SK-N-SH (cell line): Measurements from ENCODE around the gene ABHD4. TPM values are rescaled to one million over a fixed set of nuclear protein-coding genes. Genes with fewer than 3 reads are reported as not detected.

Source experiments
- CTCF ChIA-PET: fragments of 300-600, 350-600 bp; formaldehyde crosslinking; extraction: SDS; loops from one replicate; lab custom pipeline; 2021; lab: Yijun Ruan, JAX
- POLR2A ChIA-PET: fragments of 350-600 bp; sonication (Branson Sonifier 250); formaldehyde crosslinking; extraction: SDS; loops from one replicate; lab custom pipeline; 2020; ENCODE audit warnings: antibody characterized with exemption, inconsistent platforms; lab: Yijun Ruan, JAX
- DNase-seq: peaks from one replicate; pipeline ENCODE4 v3.0.0; 2012
- H2AFZ ChIP-seq: fragments of 200-600 bp; sonication (generic); 2 replicates; pipeline ENCODE4 v1.8.1; 2016; ENCODE audit warnings: antibody characterized with exemption, mild to moderate bottlenecking, low read depth
- H3F3A ChIP-seq: fragments of 200-600 bp; sonication (generic); replicated peaks from 2 replicates; pipeline ENCODE3; 2016; ENCODE audit warnings: antibody characterized with exemption, mild to moderate bottlenecking; ENCODE audit not compliant: insufficient read depth
- H3K27ac ChIP-seq, 2 experiments: fragments of 200-500 bp in 1 of 2; fragments of 200-600 bp in 1 of 2; sonication (Bioruptor generic) in 1 of 2; sonication (generic), shearing (Covaris generic) in 1 of 2; 2 replicates each; pipeline versions ENCODE4 v1.5.1 to v1.6.1; 2014 to 2016; ENCODE audit warnings: low read depth in 2 of 2, inconsistent platforms in 1 of 2, low read length in 1 of 2, mild to moderate bottlenecking in 1 of 2, mixed read lengths in 1 of 2
- H3K27me3 ChIP-seq: fragments of 200-600 bp; sonication (generic), shearing (Covaris generic); 2 replicates; pipeline ENCODE4 v1.6.1; 2016; ENCODE audit warnings: mixed run types; ENCODE audit not compliant: insufficient read depth
- H3K36me3 ChIP-seq, 2 experiments: fragments of 200-500 bp in 1 of 2; fragments of 200-600 bp in 1 of 2; sonication (Bioruptor generic) in 1 of 2; sonication (generic) in 1 of 2; replicated peaks in 1 of 2; 2 replicates each; pipeline versions ENCODE3 to v1.5.1; 2014 to 2016; ENCODE audit warnings: low read length in 1 of 2, mild to moderate bottlenecking in 1 of 2; ENCODE audit not compliant: insufficient read depth in 2 of 2, control insufficient read depth in 1 of 2
- H3K4me1 ChIP-seq, 2 experiments: fragments of 200-500 bp in 1 of 2; fragments of 200-600 bp in 1 of 2; sonication (Bioruptor generic) in 1 of 2; sonication (generic), shearing (Covaris generic) in 1 of 2; 2 replicates each; pipeline versions ENCODE4 v1.5.1 to v1.6.1; 2014 to 2016; ENCODE audit warnings: low read depth in 1 of 2, low read length in 1 of 2, mixed run types in 1 of 2; ENCODE audit not compliant: insufficient read depth in 2 of 2, control insufficient read depth in 1 of 2
- H3K4me2 ChIP-seq: fragments of 200-600 bp; sonication (generic), shearing (Covaris generic); 2 replicates; pipeline ENCODE4 v1.6.1; 2017; ENCODE audit warnings: mixed run types
- H3K4me3 ChIP-seq, 2 experiments: fragments of 200-500 bp in 1 of 2; fragments of 200-600 bp in 1 of 2; sonication (Bioruptor generic) in 1 of 2; sonication (generic), shearing (Covaris generic) in 1 of 2; 2 replicates each; pipeline versions ENCODE4 v1.5.1 to v1.8.1; 2014 to 2016; ENCODE audit warnings: low read depth in 2 of 2, inconsistent platforms in 1 of 2, low read length in 1 of 2, mild to moderate bottlenecking in 1 of 2, mixed read lengths in 1 of 2, moderate library complexity in 1 of 2
- H3K79me2 ChIP-seq: fragments of 200-600 bp; sonication (generic); 2 replicates; pipeline ENCODE4 v1.8.1; 2017; ENCODE audit warnings: mild to moderate bottlenecking; ENCODE audit not compliant: insufficient read depth
- H3K9ac ChIP-seq: fragments of 200-600 bp; sonication (generic); 2 replicates; pipeline ENCODE4 v1.6.1; 2017; ENCODE audit warnings: mixed run types
- H3K9me2 ChIP-seq: fragments of 200-600 bp; sonication (generic); 2 replicates; pipeline ENCODE4 v1.6.1; 2017; ENCODE audit warnings: mixed run types
- H3K9me3 ChIP-seq: fragments of 200-600 bp; sonication (generic); 2 replicates; pipeline ENCODE4 v1.6.1; 2017; ENCODE audit warnings: mixed run types, mild to moderate bottlenecking, moderate library complexity
- H4K20me1 ChIP-seq: fragments of 200-600 bp; sonication (generic); 2 replicates; pipeline ENCODE4 v1.6.1; 2017; ENCODE audit warnings: mild to moderate bottlenecking, mixed run types; ENCODE audit not compliant: insufficient read depth
- ELF1 ChIP-seq: IDR thresholded peaks from 2 replicates; pipeline ENCODE4 v1.4.0; 2012
- EP300 ChIP-seq, 2 experiments: IDR thresholded peaks; 2 replicates each; pipeline versions ENCODE4 v1.4.0 to v1.6.1; 2012; ENCODE audit warnings: borderline replicate concordance in 1 of 2, low read depth in 1 of 2, low read length in 1 of 2
- FOSL2 ChIP-seq: IDR thresholded peaks from 2 replicates; pipeline ENCODE4 v1.4.0; 2012; ENCODE audit warnings: low read depth, mild to moderate bottlenecking, moderate library complexity, borderline replicate concordance
- GABPA ChIP-seq: IDR thresholded peaks from 2 replicates; pipeline ENCODE4 v1.4.0; 2012; ENCODE audit warnings: low read depth, mild to moderate bottlenecking
- GATA2 ChIP-seq: sonication (generic); formaldehyde crosslinking; IDR thresholded peaks from 2 replicates; pipeline ENCODE4 v1.5.0; 2020; ENCODE audit warnings: mild to moderate bottlenecking, missing genetic modification reagents
- IRF3 ChIP-seq: fragments of 150-350 bp; IDR thresholded peaks from 2 replicates; pipeline ENCODE4 v1.6.1; 2016; ENCODE audit warnings: mild to moderate bottlenecking, low read depth, low read length
- MAX ChIP-seq: IDR thresholded peaks from 2 replicates; pipeline ENCODE4 v1.4.0; 2012; ENCODE audit warnings: low read depth
- MEF2A ChIP-seq: IDR thresholded peaks from 2 replicates; pipeline ENCODE4 v1.4.0; 2012; ENCODE audit warnings: low read depth, borderline replicate concordance
- MXI1 ChIP-seq: IDR thresholded peaks from 2 replicates; pipeline ENCODE4 v1.6.1; 2012; ENCODE audit warnings: mild to moderate bottlenecking, low read depth, low read length, improper control_type of control experiment
- NRF1 ChIP-seq: IDR thresholded peaks from 2 replicates; pipeline ENCODE4 v1.6.1; 2012; ENCODE audit warnings: low read depth, mild to moderate bottlenecking, low read length
- POLR2AphosphoS5 ChIP-seq: IDR thresholded peaks from 2 replicates; pipeline ENCODE4 v1.6.1; 2012; ENCODE audit warnings: low read depth, low read length
- RCOR1 ChIP-seq: fragments of 150-350 bp; IDR thresholded peaks from 2 replicates; pipeline ENCODE4 v1.6.1; 2017; ENCODE audit warnings: antibody characterized with exemption, low read length
- RFX5 ChIP-seq: IDR thresholded peaks from 2 replicates; pipeline ENCODE4 v1.6.1; 2012; ENCODE audit warnings: mild to moderate bottlenecking, improper control_type of control experiment, low read length
- RXRA ChIP-seq: IDR thresholded peaks from 2 replicates; pipeline ENCODE4 v1.4.0; 2012; ENCODE audit warnings: low read depth, mild to moderate bottlenecking, borderline replicate concordance
- SIN3A ChIP-seq: IDR thresholded peaks from 2 replicates; pipeline ENCODE4 v1.6.1; 2012; ENCODE audit warnings: low read depth, mild to moderate bottlenecking, low read length, moderate library complexity, borderline replicate concordance
- TAF1 ChIP-seq: IDR thresholded peaks from 2 replicates; pipeline ENCODE4 v1.6.1; 2012; ENCODE audit warnings: low read depth, mild to moderate bottlenecking, low read length, moderate library complexity, borderline replicate concordance
- TCF12 ChIP-seq: IDR thresholded peaks from 2 replicates; pipeline ENCODE4 v1.4.0; 2012
- ZBTB33 ChIP-seq: IDR thresholded peaks from 2 replicates; pipeline ENCODE4 v1.4.0; 2012; ENCODE audit warnings: low read depth, borderline replicate concordance
- WGBS: methylation state at CpG from one replicate; pipeline ENCODE4 v1.1.6; 2017; ENCODE audit warnings: low lambda C conversion rate; 5-methylcytosine and 5-hydroxymethylcytosine counted together
- polyA plus RNA-seq, 3 experiments: library from polyadenylated mRNA; depleted of rRNA; stranded (reverse); fragments of >200 nt; gene quantifications; 2 replicates each; pipeline ENCODE4 v1.2.3, GENCODE V29; 2012

Gene ABHD4
- polyA plus RNA-seq, 1 of the 3 experiments (the other 2 are of a cell fraction), result 15.0 TPM

- Histone ChIP-seq H3K9me2 (no peaks in the 10 kb centered on the region), H3K9me3 (no peaks in the 10 kb centered on the region), H3K27me3 (peaks cover 10% of the 10 kb centered on the region; the same call in 1 of the 2 replicates), H3F3A (no peaks in the 10 kb centered on the region), H3K4me1 (peaks cover 6 to 8% of the 10 kb centered on the region in 2 experiments; a peak in 3 of 4 replicates), H3K9ac (no peak overlapping the region), H4K20me1 (no peaks in the 10 kb centered on the region), H3K4me2 (no peak overlapping the region)
- WGBS, result 83% methylated on average over 6 of the region's 6 CpGs
- ChIA-PET POLR2A (no interaction called here), CTCF (interaction anchor here (0.6 to 4.0 kb wide), 8 partner anchors 7 to 255 kb away, joined by 3 to 24 read pairs (median 4); partner anchors contain the start of gene DAD1)
- DNase-seq, result no peak
- TF ChIP-seq MAX, result no peak
- no peak for TF ChIP-seq NRF1
- TF ChIP-seq GATA2 (CRISPR knock-in tag), result no peak
- TF ChIP-seq TCF12, result no peak
- TF ChIP-seq POLR2AphosphoS5, result no peak
- TF ChIP-seq RFX5, result no peak
- TF ChIP-seq GABPA, result no peak
- no peak for TF ChIP-seq MEF2A
- TF ChIP-seq RCOR1, result no peak
- no peak for TF ChIP-seq ELF1
- no peak for TF ChIP-seq IRF3
- TF ChIP-seq TAF1, result no peak
- TF ChIP-seq, all 33 proteins: peak for 0
- no peak overlapping the region for H3K27ac ChIP-seq
- H3K4me3 ChIP-seq, result no peak overlapping the region
- no peaks in the 10 kb centered on the region; the same call in 1 of the 2 replicates for H3K79me2 ChIP-seq
- H3K36me3 ChIP-seq, result no peaks in the 10 kb centered on the region
- peak overlapping the region; percentile 100 for H2AFZ ChIP-seq
Measured at GRCh38 chr14:22597265-22597664, 835 bp upstream of the ABHD4 start.

- TF ChIP-seq ELF1 (no peak), MAX (no peak), TAF1 (no peak), EP300 (IDR thresholded peaks at IDR 0.05; ENCODE audit: borderline replicate concordance in 1 of 2, low read depth in 1 of 2, low read length in 1 of 2) (no peak), FOSL2 (no peak), NRF1 (no peak), RCOR1 (no peak), ZBTB33 (no peak), MXI1 (no peak), MEF2A (no peak), SIN3A (no peak), RXRA (no peak)
- TF ChIP-seq, all 33 proteins: peak for 0
- Histone ChIP-seq H4K20me1 (no peaks in the 10 kb centered on the region), H3K9ac (peak overlapping the region; percentile 69; the same call in 1 of the 2 replicates), H3K27ac (peak overlapping the region; percentile 24 to 64; a peak in 2 of 4 replicates), H3K4me3 (peak overlapping the region; percentile 89 to 93), H3K4me2 (peak overlapping the region; percentile 92), H3K36me3 (peaks cover 0 to 3% of the 10 kb centered on the region in 2 experiments), H3K79me2 (no peaks in the 10 kb centered on the region; the same call in 1 of the 2 replicates), H3K4me1 (peaks cover 6 to 8% of the 10 kb centered on the region in 2 experiments; a peak in 3 of 4 replicates), H2AFZ (peak overlapping the region; percentile 100), H3K9me3 (no peaks in the 10 kb centered on the region), H3K27me3 (peaks cover 6% of the 10 kb centered on the region; the same call in 1 of the 2 replicates), H3K9me2 (no peaks in the 10 kb centered on the region), H3F3A (no peaks in the 10 kb centered on the region)
- 22% methylated on average over 7 of the region's 9 CpGs for WGBS
- ChIA-PET POLR2A (interaction anchor here (1.3 kb wide), 1 partner anchor 409 kb away, joined by 3 read pairs; no protein-coding TSS in a partner anchor), CTCF (interaction anchor here (0.8 to 4.0 kb wide), 10 partner anchors 8 to 57 kb away, joined by 3 to 24 read pairs (median 4); partner anchors contain the start of gene DAD1)
- no peak for DNase-seq
Measured at GRCh38 chr14:22597771-22598098, 365 bp upstream of the ABHD4 start.
